HCT116 (cell line): ENCODE measurements around the gene CAP2. TPM values are rescaled to one million over a fixed set of nuclear protein-coding genes. Genes with fewer than 3 reads are reported as not detected.

Experiments
- ATAC-seq: fragments of 200-7000 bp; cut with Tn5 transposase; 2 replicates; pipeline ENCODE4 v1.9.1; 2020; ENCODE audit warnings: mild to moderate bottlenecking, moderate library complexity
- BruUV-seq: library from RNA; stranded (reverse); fragments of 400-500 nt; replicated peaks from 2 replicates; lab custom pipeline; 2021; lab: Mats Ljungman, UMichigan
- CTCF ChIA-PET: fragments of 300-600 bp; sonication (Branson Sonifier 250); formaldehyde crosslinking; loops from one replicate; lab custom pipeline; 2021; ENCODE audit warnings: antibody characterized with exemption; lab: Charles Lee
- POLR2A ChIA-PET: fragments of 300-600, 350-600 bp; sonication (Branson Sonifier 250); formaldehyde crosslinking; loops from one replicate; lab custom pipeline; 2021; ENCODE audit warnings: antibody characterized with exemption; lab: Charles Lee
- RAD21 ChIA-PET, 2 experiments: fragments of 300-600 bp; sonication (Branson Sonifier 250); formaldehyde crosslinking; loops; one replicate each; lab custom pipeline; 2023; ENCODE audit warnings: low total read pairs in 2 of 2; ENCODE audit not compliant: uncharacterized antibody in 2 of 2, unreplicated experiment in 2 of 2, low non-redundant PET in 1 of 2; lab: Charles Lee
- DNase-seq: peaks from one replicate; pipeline ENCODE4 v3.0.0-alpha.2; 2010; ENCODE audit warnings: low read depth, low spot score
- H2AFZ ChIP-seq: fragments of 200-600 bp; shearing (Covaris generic), sonication (generic); 2 replicates; pipeline ENCODE4 v1.6.1; 2017; ENCODE audit warnings: low read depth, mixed run types, mixed read lengths, antibody characterized with exemption, low read length; ENCODE audit not compliant: poor library complexity, severe bottlenecking
- H3K27ac ChIP-seq: 2 replicates; pipeline ENCODE4 v1.5.1; 2012; ENCODE audit warnings: low read depth, low read length
- H3K27me3 ChIP-seq: fragments of 200-600 bp; sonication (generic); 2 replicates; pipeline ENCODE4 v1.6.1; 2016; ENCODE audit warnings: mixed run types, low read length, mixed read lengths; ENCODE audit not compliant: insufficient read depth
- H3K36me3 ChIP-seq, 2 experiments: fragments of 200-500 bp in 1 of 2; fragments of 200-600 bp in 1 of 2; sonication (Bioruptor generic) in 1 of 2; sonication (generic) in 1 of 2; 2 replicates each; pipeline versions ENCODE4 v1.5.1 to v1.6.1; 2014 to 2016; ENCODE audit warnings: low read length in 2 of 2, inconsistent platforms in 1 of 2, mixed read lengths in 1 of 2, mixed run types in 1 of 2; ENCODE audit not compliant: insufficient read depth in 2 of 2, control insufficient read depth in 1 of 2
- H3K4me1 ChIP-seq, 2 experiments: fragments of 200-600 bp in 1 of 2; sonication (generic) in 1 of 2; 2 replicates each; pipeline versions ENCODE4 v1.5.1 to v1.6.1; 2012 to 2017; ENCODE audit warnings: low read length in 2 of 2, inconsistent platforms in 1 of 2, mild to moderate bottlenecking in 1 of 2, mixed read lengths in 1 of 2, mixed run types in 1 of 2, moderate library complexity in 1 of 2; ENCODE audit not compliant: insufficient read depth in 2 of 2, control insufficient read depth in 1 of 2
- H3K4me2 ChIP-seq: fragments of 200-600 bp; sonication (generic); 2 replicates; pipeline ENCODE4 v1.6.1; 2017; ENCODE audit warnings: mixed run types, low read length, mixed read lengths
- H3K4me3 ChIP-seq, 2 experiments: fragments of 200-600 bp in 1 of 2; sonication (generic) in 1 of 2; replicated peaks in 1 of 2; 2 replicates each; pipeline ENCODE4 v1.5.1; 2011 to 2016; ENCODE audit warnings: low read length in 2 of 2, control low read depth in 1 of 2, low read depth in 1 of 2, mild to moderate bottlenecking in 1 of 2, mixed read lengths in 1 of 2, mixed run types in 1 of 2
- H3K79me2 ChIP-seq: fragments of 200-600 bp; sonication (generic); 2 replicates; pipeline ENCODE4 v1.6.1; 2017; ENCODE audit warnings: mild to moderate bottlenecking, mixed run types, low read length, moderate library complexity, mixed read lengths; ENCODE audit not compliant: insufficient read depth
- H3K9ac ChIP-seq: fragments of 200-600 bp; sonication (generic); 2 replicates; pipeline ENCODE4 v1.6.1; 2016; ENCODE audit warnings: low read length, mixed read lengths
- H3K9me2 ChIP-seq: fragments of 200-600 bp; sonication (generic), shearing (Covaris generic); 2 replicates; pipeline ENCODE4 v1.6.1; 2017; ENCODE audit warnings: mixed run types, mild to moderate bottlenecking, moderate library complexity; ENCODE audit not compliant: insufficient read depth
- H3K9me3 ChIP-seq, 2 experiments: fragments of 200-500 bp in 1 of 2; fragments of 200-600 bp in 1 of 2; sonication (Bioruptor generic) in 1 of 2; sonication (generic) in 1 of 2; 2 replicates each; pipeline ENCODE4 v1.6.1; 2014 to 2017; ENCODE audit warnings: low read length in 2 of 2, mixed read lengths in 2 of 2, inconsistent platforms in 1 of 2, low read depth in 1 of 2, mild to moderate bottlenecking in 1 of 2, mixed run types in 1 of 2, moderate library complexity in 1 of 2; ENCODE audit not compliant: control insufficient read depth in 1 of 2, insufficient read depth in 1 of 2
- H4K20me1 ChIP-seq: fragments of 200-600 bp; sonication (generic), shearing (Covaris generic); 2 replicates; pipeline ENCODE4 v1.6.1; 2017; ENCODE audit warnings: mixed run types, mild to moderate bottlenecking, moderate library complexity; ENCODE audit not compliant: insufficient read depth
- ATF3 ChIP-seq: IDR thresholded peaks from 2 replicates; pipeline ENCODE4 v1.6.1; 2012
- CBX3 ChIP-seq: IDR thresholded peaks from 2 replicates; pipeline ENCODE4 v1.6.1; 2012; ENCODE audit warnings: low read depth
- CEBPB ChIP-seq: IDR thresholded peaks from 2 replicates; pipeline ENCODE4 v1.6.1; 2012; ENCODE audit warnings: low read depth
- CTCF ChIP-seq, 3 experiments: fragments of 200-600 bp in 1 of 3; sonication (generic) in 1 of 3; IDR thresholded peaks in 2 of 3; conservative IDR thresholded peaks in 1 of 3; 2 replicates each; pipeline ENCODE4 v1.5.1; 2012 to 2017; ENCODE audit warnings: low read depth in 2 of 3, low read length in 2 of 3, antibody characterized with exemption in 1 of 3, borderline replicate concordance in 1 of 3, control low read depth in 1 of 3, mild to moderate bottlenecking in 1 of 3, mixed read lengths in 1 of 3, mixed run types in 1 of 3, moderate library complexity in 1 of 3; ENCODE audit not compliant: insufficient read depth in 1 of 3
- EGR1 ChIP-seq: IDR thresholded peaks from 2 replicates; pipeline ENCODE4 v1.6.1; 2012; ENCODE audit warnings: low read depth
- ELF1 ChIP-seq: IDR thresholded peaks from 2 replicates; pipeline ENCODE4 v1.6.1; 2012; ENCODE audit warnings: low read depth, borderline replicate concordance
- EZH2 ChIP-seq: fragments of 200-600 bp; sonication (generic); IDR thresholded peaks from 2 replicates; pipeline ENCODE4 v1.6.1; 2017; ENCODE audit warnings: antibody characterized with exemption, mixed run types
- JUND ChIP-seq: IDR thresholded peaks from 2 replicates; pipeline ENCODE4 v1.6.1; 2012
- REST ChIP-seq: IDR thresholded peaks from 2 replicates; pipeline ENCODE4 v1.6.1; 2012; ENCODE audit warnings: low read depth
- SIN3A ChIP-seq: IDR thresholded peaks from 2 replicates; pipeline ENCODE4 v1.6.1; 2012; ENCODE audit warnings: low read depth
- TCF7L2 ChIP-seq: IDR thresholded peaks from 2 replicates; pipeline ENCODE4 v1.7.0; 2011; ENCODE audit warnings: borderline replicate concordance, inconsistent platforms; ENCODE audit not compliant: insufficient read depth, insufficient read length; ENCODE audit errors: extremely low read depth
- YY1 ChIP-seq: IDR thresholded peaks from 2 replicates; pipeline ENCODE4 v1.6.1; 2011; ENCODE audit warnings: low read length, low read depth, moderate library complexity, mild to moderate bottlenecking; ENCODE audit not compliant: insufficient replicate concordance; ENCODE audit errors: extremely low read depth
- ZBTB33 ChIP-seq: IDR thresholded peaks from 2 replicates; pipeline ENCODE4 v1.6.1; 2011; ENCODE audit warnings: mild to moderate bottlenecking, low read length, moderate library complexity; ENCODE audit not compliant: insufficient replicate concordance; ENCODE audit errors: extremely low read depth
- ZFX ChIP-seq: fragments of 450-650 bp; IDR thresholded peaks from 2 replicates; pipeline ENCODE4 v1.6.1; 2017
- ZNF274 ChIP-seq: fragments of 200-500 bp; sonication (Bioruptor generic); IDR thresholded peaks from 2 replicates; pipeline ENCODE4 v1.6.1; 2014; ENCODE audit warnings: mild to moderate bottlenecking, low read depth, low read length, inconsistent platforms
- intact Hi-C: fragments of 100-400 bp; cut with micrococcal nuclease; formaldehyde crosslinking; loops from 2 replicates; pipeline ENCODE4 v1.10.0; 2022
- total RNA-seq: library from RNA; stranded (reverse); gene quantifications from one replicate; pipeline ENCODE4 v1.2.1, GENCODE V29; 2021; ENCODE audit not compliant: unreplicated experiment

The CAP2 gene
- total RNA-seq, 1 experiment from 2014 or later, result 3.8 TPM

- no peaks in the 10 kb centered on the region for H3K79me2 ChIP-seq
- H2AFZ ChIP-seq, result no peak overlapping the region
- H3K4me1 ChIP-seq, result no peaks in the 10 kb centered on the region
- no peaks in the 10 kb centered on the region for H3K36me3 ChIP-seq
- H3K4me2 ChIP-seq, result no peak overlapping the region
- H3K27me3 ChIP-seq, result no peaks in the 10 kb centered on the region
- RAD21 ChIA-PET, result no interaction called here
- CTCF ChIA-PET, result no interaction called here
- intact Hi-C loops, result no loop called here
- H3K4me3 ChIP-seq, result no peak overlapping the region
- H3K27ac ChIP-seq, result no peak overlapping the region
- no TSS peak for BruUV-seq
- no peaks in the 10 kb centered on the region for H3K9me3 ChIP-seq
- ATAC-seq, result no peak
- TF ChIP-seq CBX3 (no peak), CTCF (IDR thresholded peaks at IDR 0.05 in 2 of 3, conservative IDR thresholded peaks at IDR 0.05 in 1 of 3; ENCODE audit: borderline replicate concordance in 1 of 3, insufficient read depth in 1 of 3, low read depth in 2 of 3, low read length in 2 of 3) (no peak), ELF1 (no peak), TCF7L2 (no peak), ATF3 (no peak), YY1 (no peak), EZH2 (no peak), EGR1 (no peak), JUND (no peak), REST (no peak), ZFX (no peak), CEBPB (no peak), SIN3A (no peak), ZBTB33 (no peak), ZNF274 (no peak)
- H3K9me2 ChIP-seq, result no peaks in the 10 kb centered on the region
- no peak for DNase-seq
- H3K9ac ChIP-seq, result no peak overlapping the region
- POLR2A ChIA-PET, result no interaction called here
- no peaks in the 10 kb centered on the region for H4K20me1 ChIP-seq
These were observed 159.5 kb downstream of the CAP2 start for GRCh38 chr6:17552861-17553260.
